ENCODE data around the gene BCAS3. TPM values are rescaled to one million over a fixed set of nuclear protein-coding genes. Genes with fewer than 3 reads are reported as not detected.
"Not testable (repeated sequence)": the region's sequence is repeated elsewhere in the genome, so short reads cannot be mapped to it uniquely, and the experiment has no call there.

The BCAS3 gene
- total RNA-seq, 1 donor from 2014 or later = 14.5 TPM

DNA sequence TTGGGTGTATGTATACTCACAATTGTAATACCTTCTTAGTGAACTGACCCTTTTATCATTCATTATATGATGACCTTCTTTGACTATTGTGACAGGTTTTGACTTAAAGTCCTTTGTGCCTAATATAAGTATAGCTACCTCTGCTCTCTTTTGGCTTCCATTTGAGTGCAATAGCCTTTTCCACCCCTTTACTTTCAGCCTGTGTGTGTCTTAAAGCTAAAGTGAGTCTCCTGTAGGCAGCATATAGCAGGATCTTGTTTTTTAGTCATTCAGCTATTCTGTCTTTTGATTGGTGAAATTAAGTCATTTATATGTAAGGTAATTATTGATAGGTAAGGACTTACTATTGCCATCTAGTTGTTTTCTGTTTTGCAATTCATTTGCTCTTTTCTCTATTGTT is 758.6 kb downstream of the BCAS3 start:
- Mint-ChIP-seq H3K27ac (ENCODE audit: unreplicated experiment) (no peak overlapping the region), H3K27me3 (ENCODE audit: low read depth, unreplicated experiment) (peaks cover 8% of the 10 kb centered on the region), H3K4me1 (ENCODE audit: low read depth, unreplicated experiment) (peaks cover 6% of the 10 kb centered on the region), H3K36me3 (ENCODE audit: low read depth, unreplicated experiment) (peaks cover 3% of the 10 kb centered on the region), H3K9me3 (ENCODE audit: unreplicated experiment) (peaks cover 13% of the 10 kb centered on the region), H3K4me3 (ENCODE audit: unreplicated experiment) (no peak overlapping the region)
- peaks cover 19% of the 10 kb centered on the region for H3K27me3 ChIP-seq (ENCODE audit: insufficient read depth, low read length)
- TF ChIP-seq EZH2 (IDR thresholded peaks at IDR 0.05; ENCODE audit: insufficient read depth, low read length) = no peak
- TF ChIP-seq, protein P1, sequence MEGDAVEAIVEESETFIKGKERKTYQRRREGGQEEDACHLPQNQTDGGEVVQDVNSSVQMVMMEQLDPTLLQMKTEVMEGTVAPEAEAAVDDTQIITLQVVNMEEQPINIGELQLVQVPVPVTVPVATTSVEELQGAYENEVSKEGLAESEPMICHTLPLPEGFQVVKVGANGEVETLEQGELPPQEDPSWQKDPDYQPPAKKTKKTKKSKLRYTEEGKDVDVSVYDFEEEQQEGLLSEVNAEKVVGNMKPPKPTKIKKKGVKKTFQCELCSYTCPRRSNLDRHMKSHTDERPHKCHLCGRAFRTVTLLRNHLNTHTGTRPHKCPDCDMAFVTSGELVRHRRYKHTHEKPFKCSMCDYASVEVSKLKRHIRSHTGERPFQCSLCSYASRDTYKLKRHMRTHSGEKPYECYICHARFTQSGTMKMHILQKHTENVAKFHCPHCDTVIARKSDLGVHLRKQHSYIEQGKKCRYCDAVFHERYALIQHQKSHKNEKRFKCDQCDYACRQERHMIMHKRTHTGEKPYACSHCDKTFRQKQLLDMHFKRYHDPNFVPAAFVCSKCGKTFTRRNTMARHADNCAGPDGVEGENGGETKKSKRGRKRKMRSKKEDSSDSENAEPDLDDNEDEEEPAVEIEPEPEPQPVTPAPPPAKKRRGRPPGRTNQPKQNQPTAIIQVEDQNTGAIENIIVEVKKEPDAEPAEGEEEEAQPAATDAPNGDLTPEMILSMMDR (IDR thresholded peaks at IDR 0.05; ENCODE audit: insufficient read depth, low read depth, low read length) = no peak
- H3K36me3 ChIP-seq (ENCODE audit: insufficient read depth, low read length) = no peaks in the 10 kb centered on the region
- no peak overlapping the region for H3K4me3 ChIP-seq (ENCODE audit: insufficient read depth, low read depth, low read length)
- peaks cover 12% of the 10 kb centered on the region for H3K9me3 ChIP-seq (ENCODE audit: insufficient read depth, low read depth, low read length)
- no peak overlapping the region for H2AFZ ChIP-seq (ENCODE audit: low read depth, low read length)
- no peaks in the 10 kb centered on the region for H3K79me2 ChIP-seq (ENCODE audit: insufficient read depth, low read length)
- no peaks in the 10 kb centered on the region for H4K20me1 ChIP-seq (ENCODE audit: insufficient read depth, low read length)
- no peak overlapping the region for H3K27ac ChIP-seq (ENCODE audit: low read depth, low read length)
- no peak overlapping the region for H3K9ac ChIP-seq (ENCODE audit: low read length)
- no peak overlapping the region for H3K4me2 ChIP-seq (ENCODE audit: low read length)
- H3K4me1 ChIP-seq (ENCODE audit: insufficient read depth, low read length) = peaks cover 4% of the 10 kb centered on the region
- FAIRE-seq = no peak
- no peak for DNase-seq (ENCODE audit: low read depth)

DNA sequence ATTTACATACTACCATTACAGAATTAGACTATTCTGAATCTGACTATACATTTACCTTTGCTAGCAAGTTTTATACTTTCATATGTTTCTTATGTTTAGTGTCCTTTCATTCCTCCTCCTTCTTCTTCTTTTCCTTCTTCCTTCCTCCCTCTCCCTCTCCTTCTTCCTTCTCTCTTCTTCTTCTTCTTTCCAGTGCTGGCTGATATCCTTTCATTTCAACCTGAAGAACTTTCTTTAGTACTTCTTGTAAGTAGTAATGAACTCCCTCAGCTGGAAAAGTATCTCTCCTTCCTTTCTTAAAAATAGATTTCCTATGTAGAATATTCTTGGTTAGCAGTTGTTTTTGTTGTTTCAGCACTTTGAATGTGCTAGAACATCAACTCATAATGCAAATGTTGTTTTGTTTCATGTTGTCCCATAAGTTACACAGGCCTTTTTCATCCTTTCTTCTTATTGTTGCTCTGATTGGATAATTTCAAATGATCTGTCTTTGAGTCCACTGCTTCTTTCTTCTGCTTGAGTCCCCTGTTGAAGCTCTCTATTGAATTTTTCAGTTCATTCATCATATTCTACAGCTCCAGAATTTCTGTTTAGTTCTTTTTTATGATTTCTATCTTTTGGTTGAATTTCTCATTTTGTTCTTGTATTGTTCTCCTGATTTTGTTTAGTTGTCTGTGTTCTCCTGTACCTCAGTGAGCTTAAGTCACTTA is 759.5 kb downstream of the BCAS3 start:
- TF ChIP-seq, protein P1 (IDR thresholded peaks at IDR 0.05; ENCODE audit: insufficient read depth, low read depth, low read length) = no peak
- no peak for TF ChIP-seq EZH2 (IDR thresholded peaks at IDR 0.05; ENCODE audit: insufficient read depth, low read length)
- FAIRE-seq = no peak
- Mint-ChIP-seq H3K36me3 (ENCODE audit: low read depth, unreplicated experiment) (peaks cover 3% of the 10 kb centered on the region), H3K4me1 (ENCODE audit: low read depth, unreplicated experiment) (no peaks in the 10 kb centered on the region), H3K27ac (ENCODE audit: unreplicated experiment) (no peak overlapping the region), H3K27me3 (ENCODE audit: low read depth, unreplicated experiment) (peaks cover 8% of the 10 kb centered on the region), H3K9me3 (ENCODE audit: unreplicated experiment) (peaks cover 13% of the 10 kb centered on the region), H3K4me3 (ENCODE audit: unreplicated experiment) (no peak overlapping the region)
- Histone ChIP-seq H3K4me3 (ENCODE audit: insufficient read depth, low read depth, low read length) (no peak overlapping the region), H3K27me3 (ENCODE audit: insufficient read depth, low read length) (peaks cover 19% of the 10 kb centered on the region), H3K27ac (ENCODE audit: low read depth, low read length) (no peak overlapping the region), H3K36me3 (ENCODE audit: insufficient read depth, low read length) (no peaks in the 10 kb centered on the region), H3K4me1 (ENCODE audit: insufficient read depth, low read length) (no peaks in the 10 kb centered on the region), H3K9ac (ENCODE audit: low read length) (no peak overlapping the region), H3K9me3 (ENCODE audit: insufficient read depth, low read depth, low read length) (peaks cover 12% of the 10 kb centered on the region), H3K79me2 (ENCODE audit: insufficient read depth, low read length) (no peaks in the 10 kb centered on the region), H3K4me2 (ENCODE audit: low read length) (no peak overlapping the region), H2AFZ (ENCODE audit: low read depth, low read length) (no peak overlapping the region), H4K20me1 (ENCODE audit: insufficient read depth, low read length) (no peaks in the 10 kb centered on the region)
- no peak for DNase-seq (ENCODE audit: low read depth)

DNA sequence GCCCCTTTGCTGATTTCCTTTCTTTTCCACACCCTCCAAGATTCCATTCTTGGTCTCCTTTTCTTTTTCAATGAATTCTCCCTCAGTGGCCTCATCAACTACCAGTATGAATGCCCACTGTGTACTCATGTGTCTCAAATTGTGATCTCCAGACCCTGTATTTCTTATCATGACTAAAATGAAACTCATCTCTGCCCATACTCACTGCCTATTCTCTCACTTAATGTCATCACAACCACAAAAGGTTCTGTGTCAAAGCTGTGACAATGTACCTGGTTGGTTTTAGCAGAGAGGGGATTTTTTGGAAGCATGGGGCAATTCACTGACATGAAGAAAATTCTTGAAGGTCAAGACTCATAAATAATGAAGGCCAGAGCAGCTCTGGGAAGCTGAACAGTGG is 763.0 kb downstream of the BCAS3 start:
- Histone ChIP-seq H3K79me2 (ENCODE audit: insufficient read depth, low read length) (no peaks in the 10 kb centered on the region), H3K9me3 (ENCODE audit: insufficient read depth, low read depth, low read length) (peaks cover 12% of the 10 kb centered on the region), H3K27ac (ENCODE audit: low read depth, low read length) (no peak overlapping the region), H3K27me3 (ENCODE audit: insufficient read depth, low read length) (peaks cover 17% of the 10 kb centered on the region), H3K4me3 (ENCODE audit: insufficient read depth, low read depth, low read length) (no peak overlapping the region), H3K4me2 (ENCODE audit: low read length) (no peak overlapping the region), H4K20me1 (ENCODE audit: insufficient read depth, low read length) (no peaks in the 10 kb centered on the region), H2AFZ (ENCODE audit: low read depth, low read length) (no peak overlapping the region), H3K36me3 (ENCODE audit: insufficient read depth, low read length) (no peaks in the 10 kb centered on the region), H3K9ac (ENCODE audit: low read length) (no peak overlapping the region), H3K4me1 (ENCODE audit: insufficient read depth, low read length) (peaks cover 2% of the 10 kb centered on the region)
- peaks cover 3% of the 10 kb centered on the region for H3K36me3 Mint-ChIP-seq (ENCODE audit: low read depth, unreplicated experiment)
- peaks cover 16% of the 10 kb centered on the region for H3K9me3 Mint-ChIP-seq (ENCODE audit: unreplicated experiment)
- TF ChIP-seq, protein P1 (IDR thresholded peaks at IDR 0.05; ENCODE audit: insufficient read depth, low read depth, low read length) = no peak
- TF ChIP-seq EZH2 (IDR thresholded peaks at IDR 0.05; ENCODE audit: insufficient read depth, low read length) = no peak
- no peak for FAIRE-seq
- H3K4me1 Mint-ChIP-seq (ENCODE audit: low read depth, unreplicated experiment) = no peaks in the 10 kb centered on the region
- no peak overlapping the region for H3K4me3 Mint-ChIP-seq (ENCODE audit: unreplicated experiment)
- no peak overlapping the region for H3K27ac Mint-ChIP-seq (ENCODE audit: unreplicated experiment)
- DNase-seq (ENCODE audit: low read depth) = no peak
- H3K27me3 Mint-ChIP-seq (ENCODE audit: low read depth, unreplicated experiment) = peaks cover 23% of the 10 kb centered on the region

DNA sequence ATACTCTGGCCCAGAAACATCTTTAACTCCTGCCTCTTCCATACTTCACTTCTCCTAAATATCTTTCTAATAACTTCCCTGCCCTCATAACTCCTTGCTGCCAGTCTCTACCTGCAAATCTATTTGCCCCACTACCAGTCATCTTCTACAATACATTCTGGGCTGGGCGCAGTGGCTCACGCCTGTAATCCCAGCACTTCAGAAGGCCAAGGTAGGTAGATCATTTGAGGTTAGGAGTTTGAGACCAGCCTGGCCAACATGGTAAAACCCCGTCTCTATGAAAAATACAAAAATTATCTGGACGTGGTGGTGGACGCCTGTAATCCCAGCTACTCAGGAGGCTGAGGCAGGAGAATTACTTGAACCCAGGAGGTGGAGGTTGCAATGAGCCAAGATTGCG is 763.9 kb downstream of the BCAS3 start:
- H3K4me2 ChIP-seq (ENCODE audit: low read length); DNase-seq (ENCODE audit: low read depth); H3K4me3 ChIP-seq (ENCODE audit: insufficient read depth, low read depth, low read length); FAIRE-seq; H3K4me1 Mint-ChIP-seq (ENCODE audit: low read depth, unreplicated experiment); H3K36me3 ChIP-seq (ENCODE audit: insufficient read depth, low read length); H3K9me3 ChIP-seq (ENCODE audit: insufficient read depth, low read depth, low read length); H3K9ac ChIP-seq (ENCODE audit: low read length); H3K4me3 Mint-ChIP-seq (ENCODE audit: unreplicated experiment); H3K79me2 ChIP-seq (ENCODE audit: insufficient read depth, low read length); H2AFZ ChIP-seq (ENCODE audit: low read depth, low read length); H3K4me1 ChIP-seq (ENCODE audit: insufficient read depth, low read length); H3K27ac ChIP-seq (ENCODE audit: low read depth, low read length); H4K20me1 ChIP-seq (ENCODE audit: insufficient read depth, low read length); H3K27ac Mint-ChIP-seq (ENCODE audit: unreplicated experiment); H3K36me3 Mint-ChIP-seq (ENCODE audit: low read depth, unreplicated experiment): not testable (repeated sequence)
- H3K27me3 ChIP-seq (ENCODE audit: insufficient read depth, low read length) = peaks cover 19% of the 10 kb centered on the region
- Mint-ChIP-seq H3K27me3 (ENCODE audit: low read depth, unreplicated experiment) (peaks cover 26% of the 10 kb centered on the region), H3K9me3 (ENCODE audit: unreplicated experiment) (peaks cover 16% of the 10 kb centered on the region)
